Mucosa of descending colon (tissue), 3 donors: ENCODE data around the gene PLPP4. TPM values are rescaled to one million over a fixed set of nuclear protein-coding genes. Genes with fewer than 3 reads are reported as not detected.

ENCODE experiments used
- ATAC-seq: fragments of 200-7000 bp; cut with Tn5 transposase; one replicate; pipeline ENCODE4 v1.9.1; 2020; ENCODE audit warnings: mild to moderate bottlenecking, moderate library complexity
- DNase-seq, 3 donors: peaks; one replicate each; pipeline ENCODE4 v3.0.0-alpha.2; 2020
- H3K36me3 ChIP-seq: fragments of 200-600 bp; one replicate; pipeline ENCODE4 v1.8.0; 2021; ENCODE audit warnings: low read depth, mild to moderate bottlenecking
- H3K4me1 ChIP-seq: fragments of 200-600 bp; one replicate; pipeline ENCODE4 v1.8.0; 2021; ENCODE audit warnings: low read depth, mild to moderate bottlenecking
- H3K4me3 ChIP-seq: fragments of 200-600 bp; one replicate; pipeline ENCODE4 v1.8.0; 2021; ENCODE audit warnings: mild to moderate bottlenecking
- H3K9me3 ChIP-seq: fragments of 200-600 bp; one replicate; pipeline ENCODE4 v1.8.0; 2021; ENCODE audit warnings: mild to moderate bottlenecking
- intact Hi-C, 2 donors: fragments of 100-400 bp; cut with DNase I in 1 of 2; cut with micrococcal nuclease in 1 of 2; formaldehyde crosslinking; loops; one replicate each; pipeline versions ENCODE4 v1.11.0 to v1.11.1; 2022; cut with DNase I, micrococcal nuclease
- total RNA-seq, 3 donors: library from RNA; stranded (reverse); fragmentation: NEBNext Ultra II Directional in 2 of 3; extraction: Animal tissue kit (Norgen Biotek cat#: 25700) in 2 of 3; gene quantifications; one replicate each; pipeline versions ENCODE4 v1.2.1 to v1.2.4, GENCODE V29; 2021 to 2023
- TF ChIP-seq, protein P1 (sequence below): fragments of 200-600 bp; IDR thresholded peaks from one replicate; pipeline ENCODE4 v1.8.0; 2022; ENCODE audit warnings: antibody characterized with exemption, mild to moderate bottlenecking
- donor health status: DM: no; HTN: no; CAD: no; lungs with moderate emphysema.
- donor health status: DM: no; HTN: no; CAD: no.
- donor health status: DM: no; HTN: yes; CAD: no.

Gene PLPP4
- total RNA-seq, 3 donors from 2014 or later, result 2.6 TPM; not detected in 2

DNA sequence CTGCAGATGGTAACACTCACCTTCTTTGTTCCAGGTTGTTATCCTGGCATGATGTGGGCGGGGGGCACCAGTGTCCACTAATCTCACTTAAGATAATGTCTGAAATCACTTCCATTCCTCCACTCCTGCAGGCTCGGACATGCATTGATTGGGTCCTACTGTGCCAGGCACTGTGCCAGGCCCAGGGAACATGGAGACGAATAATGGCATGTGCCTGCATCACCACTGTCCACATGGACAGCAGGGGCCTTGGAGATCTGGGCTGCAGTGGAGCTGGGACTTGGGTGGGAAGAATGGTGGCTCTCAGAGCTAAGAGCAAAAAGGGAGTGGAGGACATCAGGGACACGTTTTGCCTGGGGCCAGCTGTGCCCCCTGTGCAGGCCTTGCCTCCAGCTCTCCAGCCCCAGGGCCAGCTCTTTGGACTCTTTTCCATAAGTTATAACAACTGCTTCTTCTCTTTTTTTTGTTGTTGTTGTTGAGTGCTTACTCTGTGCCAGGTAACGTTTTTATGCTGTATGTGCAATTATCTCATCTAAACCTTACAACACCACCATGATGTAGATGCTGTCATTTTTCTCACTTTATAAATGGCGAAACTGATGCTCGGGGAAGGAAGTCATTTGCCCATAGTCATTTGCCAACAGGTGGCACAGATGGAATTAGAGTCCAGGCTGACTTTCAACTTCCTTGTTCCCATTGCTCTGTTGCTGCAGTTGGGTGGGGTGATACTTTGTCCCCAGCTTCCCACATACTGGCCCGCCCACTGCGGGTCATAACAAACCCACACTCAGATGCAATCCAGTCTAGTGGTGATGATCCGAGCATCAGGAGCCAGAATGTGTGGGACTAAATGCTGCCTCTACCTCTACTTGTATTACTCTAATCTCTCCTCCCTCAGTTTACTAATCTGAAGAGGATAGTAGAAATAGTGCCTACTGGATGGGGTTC is 19.1 kb downstream of the PLPP4 start:
- peak; percentile 66 for ATAC-seq
- peak in 2 of 3 donors; percentile 13 to 27 for DNase-seq
- TF ChIP-seq, protein P1, sequence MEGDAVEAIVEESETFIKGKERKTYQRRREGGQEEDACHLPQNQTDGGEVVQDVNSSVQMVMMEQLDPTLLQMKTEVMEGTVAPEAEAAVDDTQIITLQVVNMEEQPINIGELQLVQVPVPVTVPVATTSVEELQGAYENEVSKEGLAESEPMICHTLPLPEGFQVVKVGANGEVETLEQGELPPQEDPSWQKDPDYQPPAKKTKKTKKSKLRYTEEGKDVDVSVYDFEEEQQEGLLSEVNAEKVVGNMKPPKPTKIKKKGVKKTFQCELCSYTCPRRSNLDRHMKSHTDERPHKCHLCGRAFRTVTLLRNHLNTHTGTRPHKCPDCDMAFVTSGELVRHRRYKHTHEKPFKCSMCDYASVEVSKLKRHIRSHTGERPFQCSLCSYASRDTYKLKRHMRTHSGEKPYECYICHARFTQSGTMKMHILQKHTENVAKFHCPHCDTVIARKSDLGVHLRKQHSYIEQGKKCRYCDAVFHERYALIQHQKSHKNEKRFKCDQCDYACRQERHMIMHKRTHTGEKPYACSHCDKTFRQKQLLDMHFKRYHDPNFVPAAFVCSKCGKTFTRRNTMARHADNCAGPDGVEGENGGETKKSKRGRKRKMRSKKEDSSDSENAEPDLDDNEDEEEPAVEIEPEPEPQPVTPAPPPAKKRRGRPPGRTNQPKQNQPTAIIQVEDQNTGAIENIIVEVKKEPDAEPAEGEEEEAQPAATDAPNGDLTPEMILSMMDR, result no peak

DNA sequence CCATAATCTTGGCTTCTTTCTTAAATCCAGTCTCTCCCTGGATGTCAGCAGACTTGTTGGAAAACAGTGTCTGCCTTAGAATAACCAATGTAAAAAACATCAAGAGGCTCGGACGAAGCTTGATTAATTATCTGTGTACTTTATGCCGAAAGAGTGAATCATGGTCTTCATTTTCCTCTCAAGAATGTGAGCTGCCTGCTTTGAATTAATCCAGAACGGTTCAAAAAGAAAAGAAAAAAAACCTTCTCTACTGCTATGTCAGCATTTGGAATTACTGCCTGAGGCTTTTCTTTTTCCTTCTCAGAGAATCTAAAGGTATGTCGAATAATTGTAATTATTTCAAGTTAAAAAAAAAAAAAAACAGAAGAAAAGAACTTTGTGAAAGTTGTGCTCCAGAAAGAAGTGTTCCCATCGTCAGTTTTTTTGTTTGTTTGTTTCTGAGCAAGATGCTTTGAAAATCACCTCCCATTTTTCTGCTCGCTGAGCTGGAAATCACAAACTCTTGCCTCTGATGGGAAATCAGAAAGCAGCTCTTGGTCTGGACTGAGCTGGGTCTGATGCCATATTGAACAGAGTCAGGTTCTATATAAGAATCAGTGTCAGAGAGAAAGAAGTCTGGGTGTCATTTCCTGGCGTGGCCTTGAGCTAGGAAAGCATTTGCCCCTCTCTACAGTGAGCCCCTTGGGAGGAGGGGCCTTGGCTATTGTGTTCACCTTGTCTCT is 20.2 kb downstream of the PLPP4 start:
- TF ChIP-seq, protein P1, result no peak
- no peaks in the 10 kb centered on the region for H3K4me1 ChIP-seq
- H3K4me3 ChIP-seq, result no peak overlapping the region
- H3K36me3 ChIP-seq, result no peaks in the 10 kb centered on the region
- intact Hi-C loops, result no loop called here
- no peaks in the 10 kb centered on the region for H3K9me3 ChIP-seq
- DNase-seq (no peak), ATAC-seq (no peak)

More for the DNA sequence above, 19.1 kb downstream of the PLPP4 start:
- no peaks in the 10 kb centered on the region for H3K4me1 ChIP-seq
- no peaks in the 10 kb centered on the region for H3K36me3 ChIP-seq
- no peaks in the 10 kb centered on the region for H3K9me3 ChIP-seq
- no peak overlapping the region for H3K4me3 ChIP-seq
- intact Hi-C loops, result no loop called here

DNA sequence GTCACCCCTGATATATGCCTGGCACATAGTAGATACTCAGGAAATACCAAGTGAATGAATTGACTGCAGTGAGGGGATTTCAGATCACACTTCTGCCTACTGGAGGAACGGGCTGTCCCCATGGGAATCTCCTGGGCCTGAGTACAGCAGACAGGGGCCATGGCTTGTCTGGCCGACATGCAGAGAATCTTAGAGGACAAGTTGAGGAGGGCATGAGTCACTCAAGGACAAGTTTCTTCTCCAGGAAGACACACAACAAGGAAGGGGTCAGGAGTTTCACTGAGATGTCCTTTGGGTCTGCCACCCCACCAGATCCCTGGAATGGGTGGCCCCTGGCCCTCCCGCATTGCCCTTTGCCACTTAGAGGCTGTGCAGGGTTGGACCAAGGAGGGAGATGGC is 20.7 kb downstream of the PLPP4 start:
- ATAC-seq, result no peak

DNA sequence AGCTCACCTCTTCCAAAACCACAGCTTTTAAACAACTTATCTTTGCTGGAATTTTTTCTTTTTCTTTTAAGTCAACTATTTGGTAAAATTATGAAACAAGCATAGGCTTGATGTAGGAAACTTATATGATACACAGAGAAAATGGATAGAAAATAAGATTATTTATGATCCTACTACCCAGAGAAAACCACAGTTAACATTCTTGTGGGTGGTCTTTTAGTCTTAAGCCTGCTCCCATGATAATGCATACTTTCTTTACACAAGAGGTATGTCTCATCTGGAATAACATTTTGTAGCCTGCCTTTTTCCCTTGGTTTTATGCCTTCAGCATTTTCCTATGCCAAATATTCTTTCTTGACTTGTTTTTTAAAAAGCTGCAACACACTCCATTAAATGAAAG is 21.4 kb downstream of the PLPP4 start:
- ATAC-seq, result no peak
- no peak for DNase-seq

More for the DNA sequence above, 20.7 kb downstream of the PLPP4 start:
- TF ChIP-seq, protein P1, result no peak
- intact Hi-C loops, result no loop called here
- no peaks in the 10 kb centered on the region for H3K36me3 ChIP-seq
- no peak overlapping the region for H3K4me3 ChIP-seq
- no peak for DNase-seq
- no peaks in the 10 kb centered on the region for H3K4me1 ChIP-seq
- no peaks in the 10 kb centered on the region for H3K9me3 ChIP-seq

DNA sequence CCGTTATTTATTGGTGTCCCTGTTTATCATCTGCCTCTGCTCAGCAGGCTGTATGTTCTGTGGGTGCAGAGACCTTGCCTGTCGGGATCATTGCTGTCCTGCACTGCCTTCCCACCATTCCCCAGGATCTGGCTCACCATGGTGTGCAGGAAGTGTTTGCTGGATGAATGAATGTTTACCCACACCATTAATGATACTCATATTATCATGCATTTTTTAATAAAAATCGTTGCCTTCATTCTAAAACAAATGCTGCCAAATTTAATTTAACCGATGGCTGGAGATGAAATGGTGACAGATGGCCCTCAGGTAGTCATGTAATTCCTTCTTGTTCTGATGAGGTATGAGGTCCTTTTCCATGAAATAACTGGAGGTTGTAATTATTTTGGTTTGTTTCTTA is 22.5 kb downstream of the PLPP4 start:
- Histone ChIP-seq H3K36me3 (no peaks in the 10 kb centered on the region), H3K4me1 (no peaks in the 10 kb centered on the region), H3K9me3 (no peaks in the 10 kb centered on the region), H3K4me3 (no peak overlapping the region)
- DNase-seq (no peak), ATAC-seq (no peak)
- intact Hi-C loops, result no loop called here
- TF ChIP-seq, protein P1, result no peak

More for the DNA sequence above, 21.4 kb downstream of the PLPP4 start:
- intact Hi-C loops, result no loop called here
- H3K36me3 ChIP-seq, result no peaks in the 10 kb centered on the region
- no peaks in the 10 kb centered on the region for H3K4me1 ChIP-seq
- TF ChIP-seq, protein P1, result no peak
- no peaks in the 10 kb centered on the region for H3K9me3 ChIP-seq
- H3K4me3 ChIP-seq, result no peak overlapping the region
